ENCODE results near the gene XXYLT1. TPM values are rescaled to one million over a fixed set of nuclear protein-coding genes. Genes with fewer than 3 reads are reported as not detected.

Gene XXYLT1
- polyA plus RNA-seq, 4 donors = 0.81 to 11.7 (median 4.6) TPM

GRCh38 chr3:195249858-195250464 lies 21.0 kb downstream of the XXYLT1 start:
- WGBS, 3 donors = 83 to 92% (median 90%) methylated on average over 11 of the region's 11 CpGs
- no peak overlapping the region for H3K4me3 ChIP-seq (ENCODE audit: low read depth in 1 of 3, low read length in 3 of 3)
- H3K4me1 ChIP-seq (ENCODE audit: control insufficient read depth in 3 of 3, insufficient read depth in 2 of 3, low read depth in 1 of 3, low read length in 2 of 3) = peaks cover 0 to 3% (median 0%) of the 10 kb centered on the region in 3 donors
- FAIRE-seq = no peak
- H3K9me3 ChIP-seq (ENCODE audit: control insufficient read depth in 2 of 2, insufficient read depth in 1 of 2, low read depth in 1 of 2, low read length in 1 of 2) = peaks cover 0 to 6% of the 10 kb centered on the region in 2 donors
- no peaks in the 10 kb centered on the region for H3K27me3 ChIP-seq (ENCODE audit: control insufficient read depth in 3 of 3, insufficient read depth in 3 of 3, low read length in 3 of 3)
- no peak for DNase-seq
- H3K27ac ChIP-seq (ENCODE audit: low read depth in 1 of 3, low read length in 2 of 3) = no peak overlapping the region
- peaks cover 0 to 21% (median 0%) of the 10 kb centered on the region in 3 donors for H3K36me3 ChIP-seq (ENCODE audit: control insufficient read depth in 3 of 3, insufficient read depth in 2 of 3, low read depth in 1 of 3, low read length in 3 of 3)

DNA sequence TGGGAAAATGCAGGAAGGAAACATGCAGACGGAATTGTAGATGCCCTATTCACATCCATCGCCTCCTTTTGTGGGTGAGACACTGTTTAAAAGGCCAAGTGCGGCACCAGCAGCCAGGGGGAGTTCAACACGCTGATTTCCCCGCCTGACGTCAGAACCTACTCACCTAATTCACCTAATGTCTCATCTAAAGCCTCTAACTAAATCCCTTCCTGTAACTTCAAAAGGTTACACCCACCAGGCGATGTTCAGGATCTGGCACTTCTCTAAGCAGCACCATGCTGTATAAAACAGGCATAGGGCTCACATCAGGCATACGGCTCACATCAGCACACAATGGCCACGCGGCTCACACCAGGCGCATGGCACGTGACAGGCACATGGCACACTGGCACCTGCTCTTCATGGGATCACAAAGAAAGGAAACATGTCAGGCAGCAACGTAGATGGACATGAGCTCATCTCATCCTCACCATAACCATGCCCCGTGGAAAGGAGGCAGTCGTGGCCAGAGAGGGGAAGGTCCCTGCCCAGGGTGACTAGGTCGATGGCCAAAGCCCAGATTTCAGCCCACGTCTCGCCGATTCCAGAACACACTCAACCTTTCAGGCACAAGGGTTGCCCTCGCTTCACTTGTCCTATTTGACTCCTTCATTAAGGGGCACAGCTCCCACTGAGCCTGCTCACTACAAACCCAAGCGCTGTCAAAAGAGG lies 21.7 kb downstream of the XXYLT1 start:
- WGBS, 3 donors = 94 to 96% (median 95%) methylated on average over 21 of the region's 21 CpGs
- Histone ChIP-seq H3K4me3 (ENCODE audit: low read depth in 1 of 3, low read length in 3 of 3) (no peak overlapping the region), H3K9me3 (ENCODE audit: control insufficient read depth in 2 of 2, insufficient read depth in 1 of 2, low read depth in 1 of 2, low read length in 1 of 2) (peaks cover 0 to 6% of the 10 kb centered on the region in 2 donors), H3K27ac (ENCODE audit: low read depth in 1 of 3, low read length in 2 of 3) (no peak overlapping the region), H3K27me3 (ENCODE audit: control insufficient read depth in 3 of 3, insufficient read depth in 3 of 3, low read length in 3 of 3) (no peaks in the 10 kb centered on the region), H3K36me3 (ENCODE audit: control insufficient read depth in 3 of 3, insufficient read depth in 2 of 3, low read depth in 1 of 3, low read length in 3 of 3) (peaks cover 0 to 17% (median 0%) of the 10 kb centered on the region in 3 donors), H3K4me1 (ENCODE audit: control insufficient read depth in 3 of 3, insufficient read depth in 2 of 3, low read depth in 1 of 3, low read length in 2 of 3) (peaks cover 0 to 3% (median 0%) of the 10 kb centered on the region in 3 donors)
- FAIRE-seq (no peak), DNase-seq (no peak)

GRCh38 chr3:195248281-195248680 lies 22.7 kb downstream of the XXYLT1 start:
- Histone ChIP-seq H3K36me3 (ENCODE audit: control insufficient read depth in 3 of 3, insufficient read depth in 2 of 3, low read depth in 1 of 3, low read length in 3 of 3) (peaks cover 0 to 17% (median 0%) of the 10 kb centered on the region in 3 donors), H3K27ac (ENCODE audit: low read depth in 1 of 3, low read length in 2 of 3) (no peak overlapping the region), H3K27me3 (ENCODE audit: control insufficient read depth in 3 of 3, insufficient read depth in 3 of 3, low read length in 3 of 3) (no peaks in the 10 kb centered on the region), H3K4me3 (ENCODE audit: low read depth in 1 of 3, low read length in 3 of 3) (no peak overlapping the region), H3K4me1 (ENCODE audit: control insufficient read depth in 3 of 3, insufficient read depth in 2 of 3, low read depth in 1 of 3, low read length in 2 of 3) (peaks cover 0 to 3% (median 0%) of the 10 kb centered on the region in 3 donors), H3K9me3 (ENCODE audit: control insufficient read depth in 2 of 2, insufficient read depth in 1 of 2, low read depth in 1 of 2, low read length in 1 of 2) (peaks cover 0 to 6% of the 10 kb centered on the region in 2 donors)
- no peak for FAIRE-seq
- WGBS, 3 donors = 97 to 100% (median 98%) methylated on average over 8 of the region's 8 CpGs
- DNase-seq = no peak

DNA sequence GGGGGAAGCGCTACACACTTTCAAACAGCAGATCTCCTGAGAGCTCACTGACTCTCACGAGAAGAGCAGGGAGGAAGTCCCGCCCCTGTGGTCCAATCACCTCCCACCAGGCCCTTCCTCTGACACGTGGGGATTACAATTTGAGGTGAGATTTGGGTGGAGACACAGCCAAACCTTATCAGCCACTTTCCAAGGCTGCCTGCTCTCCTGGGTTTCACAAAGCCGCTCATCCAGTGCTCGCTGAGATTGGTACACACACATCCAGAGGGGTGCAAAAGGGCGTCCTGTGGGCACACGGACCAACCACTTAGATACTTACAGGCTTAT lies 23.1 kb downstream of the XXYLT1 start:
- DNase-seq (no peak), FAIRE-seq (no peak)
- Histone ChIP-seq H3K27me3 (ENCODE audit: control insufficient read depth in 3 of 3, insufficient read depth in 3 of 3, low read length in 3 of 3) (no peaks in the 10 kb centered on the region), H3K9me3 (ENCODE audit: control insufficient read depth in 2 of 2, insufficient read depth in 1 of 2, low read depth in 1 of 2, low read length in 1 of 2) (peaks cover 0 to 6% of the 10 kb centered on the region in 2 donors), H3K4me3 (ENCODE audit: low read depth in 1 of 3, low read length in 3 of 3) (no peak overlapping the region), H3K27ac (ENCODE audit: low read depth in 1 of 3, low read length in 2 of 3) (no peak overlapping the region), H3K36me3 (ENCODE audit: control insufficient read depth in 3 of 3, insufficient read depth in 2 of 3, low read depth in 1 of 3, low read length in 3 of 3) (peaks cover 0 to 17% (median 0%) of the 10 kb centered on the region in 3 donors), H3K4me1 (ENCODE audit: control insufficient read depth in 3 of 3, insufficient read depth in 2 of 3, low read depth in 1 of 3, low read length in 2 of 3) (peaks cover 0 to 2% (median 0%) of the 10 kb centered on the region in 3 donors)
- WGBS, 3 donors = 81 to 87% (median 85%) methylated on average over 7 to 8 of the region's 8 CpGs

DNA sequence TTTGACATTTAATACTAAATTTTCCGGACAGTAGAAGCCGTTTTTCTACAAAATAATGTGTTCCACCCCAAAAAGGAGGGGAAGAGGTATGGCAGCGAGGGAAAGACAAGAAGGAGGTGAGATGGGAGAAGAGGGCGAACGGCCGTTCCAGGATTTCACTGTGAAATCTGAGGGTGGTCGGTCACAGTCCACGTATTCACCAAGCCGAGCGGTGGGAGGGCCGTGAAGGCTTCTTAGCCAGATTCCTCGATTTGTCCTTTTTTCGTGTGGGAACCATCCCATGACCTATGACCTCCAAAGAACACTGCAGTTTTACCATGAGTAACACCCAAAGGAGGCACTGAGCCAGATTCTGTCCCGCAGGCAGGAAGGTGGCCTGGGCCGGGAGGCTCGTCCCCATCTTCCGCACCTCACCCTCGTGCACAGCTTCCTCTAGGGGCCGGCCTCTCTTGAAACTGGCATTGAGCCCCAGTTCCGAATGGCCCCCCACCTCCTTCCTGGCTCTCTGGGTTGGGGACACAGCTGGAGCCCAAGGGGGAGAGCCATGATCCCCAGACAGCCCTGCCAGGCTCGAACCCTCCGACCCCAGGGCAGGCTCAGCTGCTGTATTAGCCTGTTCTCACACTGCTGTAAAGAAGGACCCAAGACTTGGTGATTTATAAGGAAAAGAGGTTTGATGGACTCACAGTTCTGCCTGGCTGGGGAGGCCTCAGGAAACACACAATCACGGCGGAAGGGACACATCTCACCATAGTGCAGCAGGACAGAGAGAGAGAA lies 23.7 kb downstream of the XXYLT1 start:
- Histone ChIP-seq H3K4me3 (ENCODE audit: low read depth in 1 of 3, low read length in 3 of 3) (no peak overlapping the region), H3K27me3 (ENCODE audit: control insufficient read depth in 3 of 3, insufficient read depth in 3 of 3, low read length in 3 of 3) (no peaks in the 10 kb centered on the region), H3K36me3 (ENCODE audit: control insufficient read depth in 3 of 3, insufficient read depth in 2 of 3, low read depth in 1 of 3, low read length in 3 of 3) (peaks cover 0 to 17% (median 0%) of the 10 kb centered on the region in 3 donors), H3K9me3 (ENCODE audit: control insufficient read depth in 2 of 2, insufficient read depth in 1 of 2, low read depth in 1 of 2, low read length in 1 of 2) (peaks cover 0 to 6% of the 10 kb centered on the region in 2 donors), H3K4me1 (ENCODE audit: control insufficient read depth in 3 of 3, insufficient read depth in 2 of 3, low read depth in 1 of 3, low read length in 2 of 3) (no peaks in the 10 kb centered on the region), H3K27ac (ENCODE audit: low read depth in 1 of 3, low read length in 2 of 3) (no peak overlapping the region)
- DNase-seq = no peak
- 94 to 96% (median 95%) methylated on average over 24 of the region's 24 CpGs for WGBS, 3 donors
- FAIRE-seq = no peak

- 93 to 98% (median 97%) methylated on average over 9 of the region's 9 CpGs for WGBS, 3 donors
- DNase-seq = no peak
- H3K4me3 ChIP-seq (ENCODE audit: low read depth in 1 of 3, low read length in 3 of 3) = no peak overlapping the region
- H3K4me1 ChIP-seq (ENCODE audit: control insufficient read depth in 3 of 3, insufficient read depth in 2 of 3, low read depth in 1 of 3, low read length in 2 of 3) = no peaks in the 10 kb centered on the region
- peaks cover 0 to 6% of the 10 kb centered on the region in 2 donors for H3K9me3 ChIP-seq (ENCODE audit: control insufficient read depth in 2 of 2, insufficient read depth in 1 of 2, low read depth in 1 of 2, low read length in 1 of 2)
- H3K27ac ChIP-seq (ENCODE audit: low read depth in 1 of 3, low read length in 2 of 3) = no peak overlapping the region
- peaks cover 0 to 17% (median 0%) of the 10 kb centered on the region in 3 donors for H3K36me3 ChIP-seq (ENCODE audit: control insufficient read depth in 3 of 3, insufficient read depth in 2 of 3, low read depth in 1 of 3, low read length in 3 of 3)
- FAIRE-seq = no peak
- H3K27me3 ChIP-seq (ENCODE audit: control insufficient read depth in 3 of 3, insufficient read depth in 3 of 3, low read length in 3 of 3) = no peaks in the 10 kb centered on the region
These were observed 24.4 kb downstream of the XXYLT1 start for GRCh38 chr3:195246581-195246995.

GRCh38 chr3:195245531-195245951 lies 25.4 kb downstream of the XXYLT1 start:
- Histone ChIP-seq H3K9me3 (ENCODE audit: control insufficient read depth in 2 of 2, insufficient read depth in 1 of 2, low read depth in 1 of 2, low read length in 1 of 2) (peaks cover 0 to 6% of the 10 kb centered on the region in 2 donors), H3K4me3 (ENCODE audit: low read depth in 1 of 3, low read length in 3 of 3) (no peak overlapping the region), H3K36me3 (ENCODE audit: control insufficient read depth in 3 of 3, insufficient read depth in 2 of 3, low read depth in 1 of 3, low read length in 3 of 3) (peaks cover 0 to 11% (median 0%) of the 10 kb centered on the region in 3 donors), H3K4me1 (ENCODE audit: control insufficient read depth in 3 of 3, insufficient read depth in 2 of 3, low read depth in 1 of 3, low read length in 2 of 3) (no peaks in the 10 kb centered on the region), H3K27me3 (ENCODE audit: control insufficient read depth in 3 of 3, insufficient read depth in 3 of 3, low read length in 3 of 3) (no peaks in the 10 kb centered on the region), H3K27ac (ENCODE audit: low read depth in 1 of 3, low read length in 2 of 3) (no peak overlapping the region)
- DNase-seq (no peak), FAIRE-seq (no peak)
- WGBS, 3 donors = 96 to 98% (median 97%) methylated on average over 16 of the region's 16 CpGs

DNA sequence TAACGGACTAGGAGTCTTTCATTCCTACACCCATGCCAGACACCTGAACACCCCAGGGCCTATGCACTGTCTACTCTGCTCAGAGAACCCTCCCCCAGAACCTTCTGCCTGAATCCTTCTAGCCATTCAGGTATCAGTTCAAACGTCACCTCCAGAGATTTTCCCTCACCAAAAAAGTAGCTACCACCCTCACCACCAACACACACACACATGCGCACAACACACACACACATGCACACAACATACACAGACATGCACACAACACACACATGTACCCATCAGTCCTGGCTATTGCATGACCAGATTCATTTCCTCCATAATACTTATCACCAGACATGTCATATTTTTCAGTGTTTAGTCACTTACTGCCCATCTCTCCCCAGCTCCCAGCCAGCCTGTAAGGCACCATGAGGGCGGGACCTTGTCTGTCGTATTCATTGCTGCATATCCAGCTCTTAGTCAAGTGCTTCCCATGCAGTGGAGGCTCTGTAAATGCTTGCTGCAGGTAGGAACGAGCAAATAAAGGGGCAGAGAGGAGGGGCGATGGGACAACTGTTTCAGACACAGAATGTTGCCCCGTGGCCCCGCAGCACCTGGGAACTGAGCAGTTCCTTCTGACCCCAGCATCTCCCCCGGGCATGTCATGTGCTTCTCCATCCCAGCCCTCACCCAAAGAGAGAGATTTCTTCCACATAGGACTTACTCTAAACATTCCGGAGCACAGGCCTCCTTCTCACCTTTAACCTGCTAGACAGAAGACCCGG lies 29.2 kb downstream of the XXYLT1 start:
- Histone ChIP-seq H3K27ac (ENCODE audit: low read depth in 1 of 3, low read length in 2 of 3) (no peak overlapping the region), H3K36me3 (ENCODE audit: control insufficient read depth in 3 of 3, insufficient read depth in 2 of 3, low read depth in 1 of 3, low read length in 3 of 3) (peaks cover 0 to 14% (median 0%) of the 10 kb centered on the region in 3 donors), H3K4me1 (ENCODE audit: control insufficient read depth in 3 of 3, insufficient read depth in 2 of 3, low read depth in 1 of 3, low read length in 2 of 3) (peaks cover 0 to 4% (median 0%) of the 10 kb centered on the region in 3 donors), H3K27me3 (ENCODE audit: control insufficient read depth in 3 of 3, insufficient read depth in 3 of 3, low read length in 3 of 3) (no peaks in the 10 kb centered on the region), H3K9me3 (ENCODE audit: control insufficient read depth in 2 of 2, insufficient read depth in 1 of 2, low read depth in 1 of 2, low read length in 1 of 2) (peaks cover 0 to 11% of the 10 kb centered on the region in 2 donors), H3K4me3 (ENCODE audit: low read depth in 1 of 3, low read length in 3 of 3) (no peak overlapping the region)
- 88 to 93% (median 92%) methylated on average over 12 of the region's 12 CpGs for WGBS, 3 donors
- DNase-seq (no peak), FAIRE-seq (no peak)

Data from small intestine (tissue), 7 donors.